EL (cell line): ENCODE results near the gene SLC35E3.

Experiments
- DNase-seq: peaks from one replicate; pipeline ENCODE4 v3.0.0-alpha.2; 2016

SLC35E3 gene

GRCh38 chr12:68745904-68746571, at the start of gene SLC35E3:
SLC35E3 (plus strand) TSS chr12:68746176; CDS start chr12:68746378, 202 bp downstream.
- peak; percentile 91 for DNase-seq

DNA sequence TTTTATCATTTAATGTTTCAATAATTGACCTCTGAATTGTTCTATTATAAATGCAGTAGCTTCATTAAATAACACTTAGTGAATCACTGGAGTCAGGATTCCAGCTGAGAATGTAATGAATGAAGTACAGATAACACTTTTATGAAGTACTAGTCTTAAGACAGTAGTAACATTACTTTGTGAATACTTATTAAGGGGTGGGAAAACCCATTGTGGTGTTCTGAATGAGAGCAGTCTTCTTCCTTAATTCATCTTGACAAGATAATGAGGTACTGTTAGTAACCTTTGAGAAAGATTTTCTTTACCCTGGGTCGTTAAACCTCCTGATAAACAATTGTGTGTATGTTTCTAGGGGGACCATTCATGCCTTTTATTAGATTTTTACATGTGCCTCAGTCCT, 46.5 kb upstream of the SLC35E3 start:
- DNase-seq, result no peak

- DNase-seq, result no peak
These were observed 18.2 kb upstream of the SLC35E3 start for GRCh38 chr12:68727776-68728175.

DNA sequence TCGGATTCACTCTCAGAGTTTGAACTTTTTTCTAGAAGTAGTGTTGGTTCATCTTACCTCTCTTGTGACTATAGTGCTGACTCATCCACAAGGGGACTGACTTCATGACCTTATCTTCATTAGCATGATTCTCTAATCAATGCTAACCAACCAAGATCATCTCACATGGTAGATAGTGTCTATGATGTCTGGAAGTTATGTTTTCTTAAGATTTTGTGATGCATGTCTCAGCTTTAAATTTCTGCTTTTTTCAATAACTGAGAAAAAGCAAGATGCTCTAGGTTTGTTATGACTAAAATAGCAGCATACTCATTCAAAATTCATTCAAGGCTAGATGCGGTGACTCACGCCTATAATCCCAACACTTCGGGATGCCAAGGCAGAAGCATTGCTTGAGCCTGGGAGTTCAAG, 12.3 kb upstream of the SLC35E3 start:
- peak; percentile 83 for DNase-seq

DNA sequence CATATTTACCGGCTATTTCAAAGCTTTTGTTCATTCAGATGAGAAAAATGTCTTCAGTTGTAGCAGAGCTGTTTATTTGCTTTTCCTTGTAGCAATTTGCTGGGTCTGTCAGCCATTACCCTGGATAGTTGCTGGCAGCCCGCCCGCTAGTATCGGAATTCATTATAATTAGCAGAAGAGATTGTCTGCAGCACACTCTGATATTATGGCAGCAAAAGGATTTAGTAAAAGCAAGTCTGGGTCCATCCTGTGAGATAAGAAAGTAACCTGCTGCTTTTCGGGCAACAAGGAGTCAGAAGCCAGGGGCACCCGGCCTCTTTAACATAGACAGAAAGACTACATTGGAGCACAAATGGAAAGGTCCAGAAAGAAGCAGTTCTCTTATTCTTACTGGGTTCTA, 6.1 kb upstream of the SLC35E3 start:
- no peak for DNase-seq

GRCh38 chr12:68743356-68743755, 2.6 kb upstream of the SLC35E3 start:
- peak; percentile 59 for DNase-seq

DNA sequence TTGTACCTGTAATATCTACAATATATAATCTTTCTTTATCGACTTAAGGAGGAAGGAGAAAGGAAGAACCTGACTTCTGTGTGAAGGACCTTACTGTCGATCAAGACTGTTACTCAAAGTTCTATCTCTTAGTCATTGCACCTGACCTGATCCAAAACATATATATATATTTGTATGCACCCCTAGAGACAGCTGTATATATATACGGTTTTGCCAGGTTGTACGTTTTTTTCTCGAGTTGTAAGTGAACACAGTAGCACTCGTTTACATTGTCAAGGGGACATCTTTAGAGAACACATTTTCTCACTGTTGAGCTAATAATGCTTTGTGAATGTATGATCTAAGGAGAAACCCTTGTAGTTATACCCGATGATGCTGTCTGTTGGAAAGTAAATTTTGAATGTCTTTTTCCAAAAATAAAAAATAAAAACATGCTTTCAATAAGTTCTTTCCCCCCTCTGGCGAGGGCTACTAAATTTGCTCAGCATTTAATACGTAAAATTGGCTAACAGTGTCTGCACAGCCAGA, 536 bp upstream of the SLC35E3 start:
- DNase-seq, result no peak

GRCh38 chr12:68746572-68747180, 700 bp downstream of the SLC35E3 start:
- DNase-seq, result peak; percentile 77

DNA sequence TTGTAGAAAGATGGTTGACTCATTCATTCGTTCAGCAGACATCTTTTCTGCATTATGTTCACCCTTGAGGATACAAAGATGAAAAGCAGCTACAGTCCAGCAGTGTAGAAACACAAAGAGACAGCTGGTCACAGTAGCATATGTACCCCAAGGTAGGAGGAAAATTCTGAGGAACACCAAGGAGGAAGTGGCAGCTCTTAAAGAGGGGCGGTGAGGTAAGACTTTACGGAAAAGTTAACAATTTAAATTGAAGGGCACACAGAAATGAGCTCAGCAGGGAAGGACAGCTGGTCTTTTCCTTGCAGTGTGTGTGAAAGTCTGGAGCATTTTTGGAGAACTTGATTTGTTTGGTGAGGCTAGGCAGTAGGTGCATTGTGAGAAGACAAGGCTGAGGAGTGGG, 3.5 kb downstream of the SLC35E3 start:
- DNase-seq, result no peak

GRCh38 chr12:68749861-68750260, 3.9 kb downstream of the SLC35E3 start:
- DNase-seq, result no peak

- no peak for DNase-seq
These were observed 4.5 kb downstream of the SLC35E3 start for GRCh38 chr12:68750506-68750905.

DNA sequence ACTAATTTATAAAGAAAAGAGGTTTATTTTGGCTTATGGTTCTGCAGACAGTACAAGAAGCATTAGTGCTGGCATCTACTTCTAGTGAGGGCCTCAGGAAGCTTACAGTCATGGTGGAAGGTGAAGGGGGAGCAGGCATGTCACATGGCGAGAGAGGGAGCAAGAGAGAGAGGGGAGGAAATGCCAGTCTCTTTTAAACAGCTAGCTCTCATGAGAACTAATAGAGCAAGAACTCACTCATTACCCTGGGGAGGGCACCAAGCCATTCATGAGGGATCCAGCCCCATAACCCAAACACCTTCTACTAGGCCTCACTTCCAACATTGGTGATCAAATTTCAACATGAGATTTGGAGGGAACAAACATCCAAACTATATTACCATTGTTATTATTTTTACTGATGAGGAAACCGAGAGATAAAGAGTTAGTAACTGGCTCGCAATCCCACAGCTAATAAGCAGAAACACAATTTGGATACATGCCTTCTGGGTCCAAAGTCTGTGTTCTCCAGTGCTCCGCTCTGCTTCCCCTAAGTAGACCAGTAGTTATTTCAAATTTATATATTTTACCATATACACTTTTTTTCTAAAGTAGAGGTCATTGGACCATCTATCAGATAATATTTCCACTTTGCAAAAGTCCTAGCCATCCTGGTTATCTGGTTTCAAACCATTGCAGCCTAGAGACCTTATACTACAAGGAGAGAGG, 9.7 kb downstream of the SLC35E3 start:
- no peak for DNase-seq

DNA sequence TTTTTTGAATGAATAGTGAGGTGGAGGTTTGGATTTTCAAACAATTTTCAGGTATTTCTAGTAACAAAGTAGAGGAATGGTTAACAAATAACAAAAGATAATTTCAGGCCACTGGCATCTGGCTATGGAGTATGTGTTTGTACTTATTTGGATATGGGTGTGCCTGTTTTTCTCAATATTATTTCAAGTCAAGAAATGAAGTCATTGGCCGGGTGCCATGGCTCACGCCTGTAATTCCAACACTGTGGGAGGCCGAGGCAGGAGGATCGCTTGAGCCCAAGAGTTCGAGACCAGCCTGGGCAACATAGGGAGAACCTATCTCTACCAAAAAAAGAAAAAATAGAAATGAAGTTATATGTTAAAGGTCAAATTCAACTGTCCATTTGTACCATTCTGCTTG, 13.9 kb downstream of the SLC35E3 start:
- no peak for DNase-seq

- DNase-seq, result no peak
These were observed 14.9 kb downstream of the SLC35E3 start for GRCh38 chr12:68760806-68761441.

GRCh38 chr12:68761442-68761812, 15.5 kb downstream of the SLC35E3 start:
- no peak for DNase-seq

GRCh38 chr12:68761901-68762630, 16.1 kb downstream of the SLC35E3 start:
- no peak for DNase-seq

GRCh38 chr12:68762691-68763090, 16.7 kb downstream of the SLC35E3 start:
- no peak for DNase-seq

DNA sequence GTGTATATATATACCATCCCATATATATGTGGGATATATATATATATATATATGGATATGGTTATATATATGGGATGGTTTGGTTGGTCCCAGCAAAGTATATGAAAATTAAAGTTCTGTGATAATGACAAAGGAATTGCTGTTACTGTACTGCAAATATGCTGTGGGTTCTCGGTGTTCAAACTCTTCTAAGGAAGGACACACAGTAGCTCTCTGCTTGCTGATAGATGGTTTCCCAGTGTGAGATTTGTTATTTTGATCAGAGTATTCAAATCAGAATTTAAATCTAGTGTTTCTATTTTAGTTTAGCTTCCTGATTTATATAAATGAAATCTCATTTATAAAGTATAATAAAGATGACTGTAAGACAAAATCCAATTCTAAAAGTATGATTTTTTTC, 19.7 kb downstream of the SLC35E3 start:
- DNase-seq, result no peak

GRCh38 chr12:68766646-68767045, 20.7 kb downstream of the SLC35E3 start:
- DNase-seq, result no peak

GRCh38 chr12:68767191-68767590, 21.2 kb downstream of the SLC35E3 start:
- DNase-seq, result no peak

- no peak for DNase-seq
These were observed 22.5 kb downstream of the SLC35E3 start for GRCh38 chr12:68768431-68768939.

DNA sequence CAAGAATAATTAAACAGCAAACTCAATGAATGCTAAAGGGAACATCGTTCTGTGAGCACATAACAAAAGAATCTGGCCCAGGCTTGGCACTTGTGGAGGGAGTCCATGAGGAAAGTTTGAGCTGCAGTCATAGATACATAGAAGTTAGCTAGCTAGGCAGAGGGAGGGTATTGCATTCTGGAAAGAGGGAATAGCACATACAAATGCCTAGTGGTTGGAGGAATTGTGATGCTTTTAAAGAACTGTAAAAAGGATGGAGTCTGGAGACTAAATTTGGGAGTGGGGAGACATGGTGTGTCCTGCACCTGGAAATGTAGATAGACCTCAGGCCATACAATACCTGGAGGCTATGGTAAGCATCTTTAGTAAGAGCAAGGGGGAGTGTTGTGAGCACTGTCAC, 24.0 kb downstream of the SLC35E3 start:
- no peak for DNase-seq
